Peyer's patch (tissue), 4 donors: ENCODE data around the gene XPR1. TPM values are rescaled to one million over a fixed set of nuclear protein-coding genes. Genes with fewer than 3 reads are reported as not detected.

Experiments
- DNase-seq, 3 donors: peaks; one replicate each; pipeline ENCODE4 v3.0.0-alpha.2; 2017 to 2019
- H3K27ac ChIP-seq, 4 donors: fragments of 200-600 bp; sonication (generic); one replicate each; pipeline ENCODE4 v1.5.1; 2016 to 2019
- H3K27me3 ChIP-seq, 2 donors: fragments of 200-600 bp; sonication (generic); one replicate each; pipeline ENCODE4 v1.5.1; 2019
- H3K36me3 ChIP-seq, 3 donors: fragments of 200-600 bp; sonication (generic); one replicate each; pipeline ENCODE4 v1.5.1; 2016 to 2019
- H3K4me1 ChIP-seq, 4 donors: fragments of 200-600 bp; sonication (generic); one replicate each; pipeline ENCODE4 v1.5.1; 2016 to 2019
- H3K4me3 ChIP-seq, 4 donors: fragments of 200-600 bp; sonication (generic); 1 replicate in 3 of 4; 2 replicates in 1 of 4; pipeline ENCODE4 v1.5.1; 2016 to 2019; ENCODE audit warnings: mild to moderate bottlenecking in 1 of 4
- H3K9me3 ChIP-seq, 4 donors: fragments of 200-600 bp; sonication (generic); one replicate each; pipeline ENCODE4 v1.5.1; 2016 to 2019; ENCODE audit warnings: mild to moderate bottlenecking in 1 of 4
- CTCF ChIP-seq, 6 experiments: fragments of 450-650 bp in 4 of 6; fragments of 200-600 bp in 2 of 6; sonication (generic) in 1 of 6; IDR thresholded peaks; one replicate each; pipeline ENCODE4 v1.5.1; 2017 to 2019; ENCODE audit warnings: antibody characterized with exemption in 6 of 6, mild to moderate bottlenecking in 3 of 6, moderate library complexity in 1 of 6
- POLR2A ChIP-seq, 2 donors: fragments of 450-650 bp; IDR thresholded peaks; one replicate each; pipeline ENCODE4 v1.5.1; 2017; ENCODE audit warnings: antibody characterized with exemption in 2 of 2, mild to moderate bottlenecking in 2 of 2, moderate library complexity in 2 of 2
- total RNA-seq, 4 donors: library from RNA; depleted of rRNA; stranded (reverse); fragments of >200 nt; gene quantifications; one replicate each; pipeline ENCODE4 v1.1.0, GENCODE V29; 2016

The XPR1 gene
- total RNA-seq, 4 donors from 2014 or later = 29.7 to 59.7 (median 53.9) TPM

DNA sequence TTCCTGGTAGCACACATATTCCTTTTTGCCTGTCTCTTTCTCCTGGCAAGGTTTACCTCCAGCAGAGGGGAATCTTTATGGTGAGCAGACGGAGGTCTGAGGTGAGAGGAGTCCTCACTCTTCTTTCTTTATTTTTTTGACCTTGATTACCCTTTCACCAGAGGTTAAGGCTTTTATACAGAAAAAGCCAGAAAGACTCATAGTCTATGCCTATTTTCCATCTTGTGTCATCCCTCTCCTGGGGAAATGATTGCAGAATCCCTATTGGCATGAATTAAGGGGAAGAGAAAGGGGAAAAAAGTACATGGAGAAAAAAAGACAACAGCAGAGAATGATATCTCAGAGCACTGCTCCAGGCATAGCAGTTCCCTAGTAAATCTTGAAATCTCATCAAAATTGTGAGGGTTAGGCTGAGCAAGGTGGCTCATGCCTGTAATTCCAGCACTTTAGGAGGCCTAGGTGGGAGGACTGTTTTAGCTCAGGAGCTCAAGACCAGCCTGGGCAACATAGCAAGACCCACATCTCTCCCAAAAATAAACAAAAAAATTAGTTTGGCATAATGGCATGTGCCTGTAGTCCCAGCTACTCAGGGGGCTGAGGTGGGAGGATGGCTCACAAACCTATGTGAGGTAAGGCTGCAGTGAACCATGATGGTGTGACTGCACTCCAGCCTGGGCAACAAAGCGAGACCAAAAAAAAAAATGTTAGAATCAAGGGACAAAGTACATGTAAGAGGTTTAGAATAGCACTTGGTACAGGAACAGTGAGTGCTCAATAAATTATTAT, 1.2 kb upstream of the XPR1 start:
- TF ChIP-seq POLR2A (IDR thresholded peaks at IDR 0.05) = no peak
- TF ChIP-seq CTCF (IDR thresholded peaks at IDR 0.05) = no peak

GRCh38 chr1:180631194-180631765, 542 bp upstream of the XPR1 start:
- TF ChIP-seq CTCF (IDR thresholded peaks at IDR 0.05) (no peak), POLR2A (IDR thresholded peaks at IDR 0.05) (no peak)
- peak in 2 of 3 donors; percentile 50 to 51 for DNase-seq
- Histone ChIP-seq H3K27ac (peak overlapping the region; percentile 92 to 99 (median 96)), H3K4me3 (peak overlapping the region in 2 of 4 donors; percentile 78 to 95), H3K4me1 (peaks cover 0 to 31% (median 0%) of the 10 kb centered on the region in 4 donors), H3K27me3 (no peaks in the 10 kb centered on the region), H3K36me3 (no peaks in the 10 kb centered on the region), H3K9me3 (no peaks in the 10 kb centered on the region)

More for the DNA sequence above, 1.2 kb upstream of the XPR1 start:
- H3K4me3 ChIP-seq = no peak overlapping the region
- no peaks in the 10 kb centered on the region for H3K36me3 ChIP-seq
- H3K9me3 ChIP-seq = no peaks in the 10 kb centered on the region
- no peak for DNase-seq
- H3K4me1 ChIP-seq = peaks cover 0 to 30% (median 0%) of the 10 kb centered on the region in 4 donors
- H3K27me3 ChIP-seq = no peaks in the 10 kb centered on the region
- peak overlapping the region in 1 of 4 donors; percentile 99 for H3K27ac ChIP-seq

DNA sequence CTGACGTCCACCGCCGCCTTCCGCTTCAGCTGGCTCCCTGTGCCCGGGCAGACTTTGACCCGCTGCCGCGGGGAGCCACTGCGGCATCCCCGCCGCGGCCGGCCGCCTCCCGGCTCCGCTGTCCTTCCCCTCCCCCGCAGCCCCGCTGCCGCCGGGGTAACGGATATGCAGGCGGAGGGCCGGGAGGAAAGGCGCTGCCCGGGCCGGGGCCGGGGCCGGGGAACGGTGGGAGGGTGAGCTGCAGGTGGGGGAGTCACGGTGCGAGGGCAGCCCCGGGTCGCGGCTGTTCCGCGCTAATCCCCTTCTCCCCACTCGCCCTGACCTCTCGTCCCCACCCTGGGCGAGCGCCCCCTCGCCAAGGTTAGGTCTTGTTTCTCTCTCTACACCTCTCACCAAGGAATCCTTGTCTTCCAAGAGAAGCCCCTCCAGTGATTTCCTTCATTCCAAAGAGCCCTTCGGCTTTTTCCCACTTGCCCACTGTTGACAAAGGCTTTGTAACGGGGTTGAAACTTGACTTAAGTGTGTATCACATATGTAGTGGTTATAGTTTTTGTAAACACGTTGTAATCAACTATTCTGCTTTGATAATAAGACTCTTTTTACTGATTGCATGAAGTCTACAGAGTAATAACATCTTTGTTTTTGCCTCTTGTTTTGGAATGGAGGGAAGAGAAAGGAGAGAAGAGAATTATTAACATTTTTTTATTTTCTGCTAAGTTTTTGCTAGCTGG, 669 bp downstream of the XPR1 start:
- Histone ChIP-seq H3K4me1 (peaks cover 0 to 35% (median 0%) of the 10 kb centered on the region in 4 donors), H3K36me3 (no peaks in the 10 kb centered on the region), H3K9me3 (no peaks in the 10 kb centered on the region), H3K4me3 (peak overlapping the region; percentile 78 to 95 (median 94)), H3K27me3 (no peaks in the 10 kb centered on the region), H3K27ac (peak overlapping the region; percentile 92 to 99 (median 96))
- TF ChIP-seq CTCF (IDR thresholded peaks at IDR 0.05) = no peak
- peak in 2 of 3 donors; percentile 63 to 82 for DNase-seq

DNA sequence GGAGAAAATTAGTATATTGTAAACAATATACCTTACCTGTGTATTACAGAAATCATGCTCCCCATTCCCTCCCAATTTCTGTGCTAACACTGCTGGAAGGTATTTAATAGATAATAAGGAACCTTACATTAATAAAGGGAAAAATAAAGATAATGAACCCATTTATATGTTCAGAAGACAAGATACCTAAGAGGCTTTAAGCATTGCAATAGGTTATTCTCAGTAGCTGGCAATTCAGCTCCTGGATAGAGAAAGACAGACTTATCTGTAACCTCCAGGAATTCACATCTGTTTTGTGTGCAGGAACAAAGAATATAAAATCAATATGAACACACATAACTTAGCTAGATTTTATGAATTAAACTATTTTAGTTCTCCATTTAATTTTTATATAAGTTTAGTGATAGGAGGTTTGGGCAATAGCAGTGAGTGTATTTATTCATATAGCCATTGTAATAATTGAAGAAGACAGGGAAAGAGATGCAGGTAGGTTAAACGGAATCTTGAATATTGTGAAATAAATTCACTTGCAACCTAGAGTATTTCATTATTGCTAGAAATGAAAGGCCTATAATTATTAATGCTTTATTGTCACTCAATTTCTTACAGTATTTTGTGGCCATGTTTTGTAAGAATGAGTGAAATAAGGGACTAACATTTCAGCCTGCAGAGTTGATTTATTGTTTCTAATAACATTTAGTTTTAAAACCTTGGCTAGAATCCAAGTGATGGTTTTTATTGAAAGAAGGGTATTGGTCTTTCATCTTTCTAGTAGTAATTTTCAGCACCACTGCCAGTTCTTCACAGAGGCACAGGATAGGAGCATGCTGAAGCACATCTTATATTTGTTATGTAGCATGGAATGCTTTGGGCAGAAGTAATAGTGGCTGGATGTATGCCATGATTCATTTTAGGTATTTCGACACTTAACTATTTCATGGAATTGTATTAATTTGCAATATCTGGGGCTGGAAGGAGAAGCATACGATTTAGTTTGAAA, 1.5 kb downstream of the XPR1 start:
- H3K4me1 ChIP-seq = peaks cover 0 to 35% (median 0%) of the 10 kb centered on the region in 4 donors
- peak overlapping the region; percentile 78 to 95 (median 94) for H3K4me3 ChIP-seq
- peak overlapping the region in 1 of 4 donors; percentile 94 for H3K27ac ChIP-seq

More for the DNA sequence above, 1.5 kb downstream of the XPR1 start:
- H3K9me3 ChIP-seq = no peaks in the 10 kb centered on the region
- no peaks in the 10 kb centered on the region for H3K36me3 ChIP-seq
- no peak for DNase-seq
- TF ChIP-seq CTCF (IDR thresholded peaks at IDR 0.05) (no peak), POLR2A (IDR thresholded peaks at IDR 0.05) (no peak)
- H3K27me3 ChIP-seq = no peaks in the 10 kb centered on the region
